Measurements from ENCODE around the gene APOB. TPM values are rescaled to one million over a fixed set of nuclear protein-coding genes. Genes with fewer than 3 reads are reported as not detected.
A peak's percentile ranks its signal among the peaks of the same experiment; 100 is the strongest.

APOB gene
- total and polyA plus RNA-seq, 2 of the 13 experiments (the other 11 are each of a cell fraction or from before 2014, with no cell fraction given) = 1,569 to 2,515 TPM

GRCh38 chr2:21008014-21008789, 35.7 kb downstream of the APOB start (continued):
- no peak for TF ChIP-seq MAFG (CRISPR knock-in tag; IDR thresholded peaks at IDR 0.05)
- TF ChIP-seq BCL6 (CRISPR knock-in tag; IDR thresholded peaks at IDR 0.05) = no peak; the same call in 1 of the 2 replicates
- TF ChIP-seq ZNF136 (CRISPR knock-in tag; IDR thresholded peaks at IDR 0.05; ENCODE audit: low read depth) = no peak
- no peak for TF ChIP-seq ZBTB33 (CRISPR knock-in tag; IDR thresholded peaks at IDR 0.05)
- no peak for TF ChIP-seq CHD4 (IDR thresholded peaks at IDR 0.05; ENCODE audit: borderline replicate concordance, low read length)
- TF ChIP-seq HES4 (CRISPR knock-in tag; IDR thresholded peaks at IDR 0.05; ENCODE audit: borderline replicate concordance) = no peak
- no peak for TF ChIP-seq GABPA (IDR thresholded peaks at IDR 0.05; ENCODE audit: low read depth, low read length)
- TF ChIP-seq GABPA (CRISPR knock-in tag; IDR thresholded peaks at IDR 0.05; ENCODE audit: low read depth) = peak; percentile 37; the same call in 1 of the 2 replicates
- TF ChIP-seq TEAD2 (CRISPR knock-in tag; IDR thresholded peaks at IDR 0.05) = 0 out of 2 replicates have a peak, but pooled peaks have one; percentile 11
- TF ChIP-seq ZNF34 (CRISPR knock-in tag; IDR thresholded peaks at IDR 0.05; ENCODE audit: borderline replicate concordance) = 0 out of 2 replicates have a peak, but pooled peaks have one; percentile 30
- 0 out of 2 replicates have a peak, but pooled peaks have one; percentile 21 for TF ChIP-seq POGZ (CRISPR knock-in tag; IDR thresholded peaks at IDR 0.05)
- TF ChIP-seq, protein P1, sequence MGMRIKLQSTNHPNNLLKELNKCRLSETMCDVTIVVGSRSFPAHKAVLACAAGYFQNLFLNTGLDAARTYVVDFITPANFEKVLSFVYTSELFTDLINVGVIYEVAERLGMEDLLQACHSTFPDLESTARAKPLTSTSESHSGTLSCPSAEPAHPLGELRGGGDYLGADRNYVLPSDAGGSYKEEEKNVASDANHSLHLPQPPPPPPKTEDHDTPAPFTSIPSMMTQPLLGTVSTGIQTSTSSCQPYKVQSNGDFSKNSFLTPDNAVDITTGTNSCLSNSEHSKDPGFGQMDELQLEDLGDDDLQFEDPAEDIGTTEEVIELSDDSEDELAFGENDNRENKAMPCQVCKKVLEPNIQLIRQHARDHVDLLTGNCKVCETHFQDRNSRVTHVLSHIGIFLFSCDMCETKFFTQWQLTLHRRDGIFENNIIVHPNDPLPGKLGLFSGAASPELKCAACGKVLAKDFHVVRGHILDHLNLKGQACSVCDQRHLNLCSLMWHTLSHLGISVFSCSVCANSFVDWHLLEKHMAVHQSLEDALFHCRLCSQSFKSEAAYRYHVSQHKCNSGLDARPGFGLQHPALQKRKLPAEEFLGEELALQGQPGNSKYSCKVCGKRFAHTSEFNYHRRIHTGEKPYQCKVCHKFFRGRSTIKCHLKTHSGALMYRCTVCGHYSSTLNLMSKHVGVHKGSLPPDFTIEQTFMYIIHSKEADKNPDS (CRISPR knock-in tag; IDR thresholded peaks at IDR 0.05) = no peak
- no peak for TF ChIP-seq NFAT5 (CRISPR knock-in tag; IDR thresholded peaks at IDR 0.05)
- no peak for TF ChIP-seq ZNF766 (CRISPR knock-in tag; IDR thresholded peaks at IDR 0.05; ENCODE audit: borderline replicate concordance)
- TF ChIP-seq POLR2AphosphoS5 (IDR thresholded peaks at IDR 0.05; ENCODE audit: low read depth, low read length) = peak; percentile 47
- TF ChIP-seq ZNF138 (CRISPR knock-in tag; IDR thresholded peaks at IDR 0.05; ENCODE audit: low read depth) = no peak
- TF ChIP-seq ZNF776 (CRISPR knock-in tag; IDR thresholded peaks at IDR 0.05) = no peak
- no peak for TF ChIP-seq IRF2 (CRISPR knock-in tag; IDR thresholded peaks at IDR 0.05)
- no peak for TF ChIP-seq KDM1A (CRISPR knock-in tag; IDR thresholded peaks at IDR 0.05)
- peak; percentile 50 for TF ChIP-seq TBX2 (CRISPR knock-in tag; IDR thresholded peaks at IDR 0.05; ENCODE audit: borderline replicate concordance)
- TF ChIP-seq ZNF644 (CRISPR knock-in tag; IDR thresholded peaks at IDR 0.05; ENCODE audit: low read depth) = no peak
- no peak for TF ChIP-seq ZNF44 (CRISPR knock-in tag; IDR thresholded peaks at IDR 0.05)

Data from HepG2 (cell line).